ENCODE results near the gene DVL1. TPM values are rescaled to one million over a fixed set of nuclear protein-coding genes. Genes with fewer than 3 reads are reported as not detected.

Gene DVL1
- total and polyA plus RNA-seq, 2 of the 13 experiments (the other 11 are each of a cell fraction or from before 2014, with no cell fraction given) = 30.8 to 60.4 TPM

- TF ChIP-seq FOXP4 (CRISPR knock-in tag; IDR thresholded peaks at IDR 0.05) (no peak), TMF1 (CRISPR knock-in tag; IDR thresholded peaks at IDR 0.05; ENCODE audit: low read depth) (no peak), FOXO4 (CRISPR knock-in tag; conservative IDR thresholded peaks at IDR 0.05) (no peak), KDM5B (CRISPR knock-in tag; IDR thresholded peaks at IDR 0.05; ENCODE audit: borderline replicate concordance) (peak; percentile 82; the same call in 1 of the 2 replicates), SP1 (IDR thresholded peaks at IDR 0.05) (no peak), SP1 (CRISPR knock-in tag; IDR thresholded peaks at IDR 0.05) (no peak), HES4 (CRISPR knock-in tag; IDR thresholded peaks at IDR 0.05; ENCODE audit: borderline replicate concordance) (peak; percentile 87), LRRFIP1 (CRISPR knock-in tag; conservative IDR thresholded peaks at IDR 0.05) (0 out of 2 replicates have a peak, but pooled peaks have one; percentile 67), E2F2 (CRISPR knock-in tag; IDR thresholded peaks at IDR 0.05; ENCODE audit: borderline replicate concordance) (no peak), ZNF761 (CRISPR knock-in tag; conservative IDR thresholded peaks at IDR 0.05) (no peak), ARHGAP35 (CRISPR knock-in tag; IDR thresholded peaks at IDR 0.05; ENCODE audit: borderline replicate concordance) (peak; percentile 87; the same call in 1 of the 2 replicates), ZSCAN12 (CRISPR knock-in tag; IDR thresholded peaks at IDR 0.05) (no peak), ZKSCAN5 (CRISPR knock-in tag; IDR thresholded peaks at IDR 0.05) (no peak), BCLAF1 (IDR thresholded peaks at IDR 0.05) (no peak), ZNF670 (CRISPR knock-in tag; IDR thresholded peaks at IDR 0.05; ENCODE audit: borderline replicate concordance) (0 out of 2 replicates have a peak, but pooled peaks have one; percentile 37), ZBTB39 (CRISPR knock-in tag; IDR thresholded peaks at IDR 0.05) (no peak)
Observed at GRCh38 chr1:1334835-1335234, 14.4 kb downstream of the DVL1 start (continued).

Measured in HepG2 (cell line).